ENCODE measurements around the gene NID2.

NID2 gene

GRCh38 chr14:51957950-51958349 is 110.9 kb downstream of the NID2 start:
- DNase-seq (ENCODE audit: low read depth) = no peak
